GM18873 (cell line): ENCODE measurements around the gene INPP5A.

Source experiments
- ATAC-seq: cut with Tn5 transposase; IDR thresholded peaks from one replicate; pipeline ENCODE4 v1.9.1; 2021; ENCODE audit warnings: mild to moderate bottlenecking, moderate library complexity, moderate number of reproducible peaks; ENCODE audit not compliant: unreplicated experiment, low FRiP score

INPP5A gene

DNA sequence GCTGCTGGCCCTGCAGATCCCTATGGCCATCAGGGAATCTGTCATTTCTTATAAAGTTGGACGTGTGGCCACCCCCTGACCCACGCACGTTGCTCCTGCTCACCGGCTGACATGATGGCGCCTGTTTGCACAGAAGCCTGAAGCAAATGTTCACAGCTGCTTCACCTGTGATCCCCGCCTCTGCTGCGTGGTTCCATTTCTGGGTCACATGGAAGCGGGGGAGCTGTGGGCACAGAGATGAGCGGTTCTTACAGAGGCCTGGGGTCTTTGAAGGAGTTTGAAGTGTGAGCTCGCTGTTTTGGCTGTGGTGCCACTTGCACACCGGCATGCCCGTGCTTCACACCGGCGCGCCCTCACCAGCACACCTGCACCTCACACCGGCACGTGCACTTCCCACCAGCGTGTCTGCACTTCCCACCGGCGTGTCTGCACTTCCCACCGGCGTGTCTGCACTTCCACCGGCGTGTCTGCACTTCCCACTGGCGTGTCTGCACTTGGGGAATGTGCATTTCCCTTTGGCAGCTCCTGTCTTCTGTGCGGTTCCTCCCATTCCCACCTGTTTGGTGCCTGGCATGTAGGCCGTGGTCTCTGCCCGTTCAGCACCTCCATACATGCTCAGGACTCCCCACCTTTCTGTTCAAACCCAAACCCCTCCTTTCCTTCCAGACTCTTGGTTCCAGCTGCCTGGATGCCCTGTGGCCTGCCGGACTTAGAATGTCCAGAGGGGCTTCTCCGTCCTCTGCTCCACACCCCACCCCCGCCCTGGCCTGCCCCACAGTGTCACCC lies 86.7 kb downstream of the INPP5A start:
- ATAC-seq, result no peak

DNA sequence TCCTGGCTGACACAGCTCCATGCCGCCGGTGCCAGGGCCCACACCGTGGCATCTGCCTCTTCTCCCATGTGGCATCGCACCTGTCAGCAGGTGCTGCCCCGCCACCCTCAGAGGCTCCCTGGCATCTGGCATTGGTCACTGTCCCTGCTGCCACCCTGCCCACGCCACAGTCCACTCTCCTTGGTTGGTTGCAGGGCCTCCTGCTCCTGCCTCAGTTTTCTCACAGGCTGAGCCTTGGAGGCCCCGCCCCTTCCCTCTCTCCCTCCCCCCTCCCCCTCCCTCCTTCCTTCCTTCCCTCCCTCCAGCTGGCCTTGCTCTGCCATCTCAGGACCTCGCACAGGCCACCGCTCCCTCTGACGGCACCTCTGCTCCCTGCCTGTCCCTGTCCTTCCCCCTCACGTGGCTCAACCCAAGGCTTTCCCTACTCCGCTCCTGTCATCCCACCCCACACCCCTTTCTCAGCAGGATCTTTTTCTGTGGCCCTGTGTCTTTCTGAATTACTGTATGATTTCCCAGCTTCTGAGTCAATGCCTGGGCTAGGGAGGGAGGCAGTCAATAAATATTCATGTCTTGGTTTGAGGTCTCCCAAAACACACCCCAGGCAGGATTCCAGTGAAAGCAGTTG lies 87.4 kb downstream of the INPP5A start:
- ATAC-seq, result no peak

DNA sequence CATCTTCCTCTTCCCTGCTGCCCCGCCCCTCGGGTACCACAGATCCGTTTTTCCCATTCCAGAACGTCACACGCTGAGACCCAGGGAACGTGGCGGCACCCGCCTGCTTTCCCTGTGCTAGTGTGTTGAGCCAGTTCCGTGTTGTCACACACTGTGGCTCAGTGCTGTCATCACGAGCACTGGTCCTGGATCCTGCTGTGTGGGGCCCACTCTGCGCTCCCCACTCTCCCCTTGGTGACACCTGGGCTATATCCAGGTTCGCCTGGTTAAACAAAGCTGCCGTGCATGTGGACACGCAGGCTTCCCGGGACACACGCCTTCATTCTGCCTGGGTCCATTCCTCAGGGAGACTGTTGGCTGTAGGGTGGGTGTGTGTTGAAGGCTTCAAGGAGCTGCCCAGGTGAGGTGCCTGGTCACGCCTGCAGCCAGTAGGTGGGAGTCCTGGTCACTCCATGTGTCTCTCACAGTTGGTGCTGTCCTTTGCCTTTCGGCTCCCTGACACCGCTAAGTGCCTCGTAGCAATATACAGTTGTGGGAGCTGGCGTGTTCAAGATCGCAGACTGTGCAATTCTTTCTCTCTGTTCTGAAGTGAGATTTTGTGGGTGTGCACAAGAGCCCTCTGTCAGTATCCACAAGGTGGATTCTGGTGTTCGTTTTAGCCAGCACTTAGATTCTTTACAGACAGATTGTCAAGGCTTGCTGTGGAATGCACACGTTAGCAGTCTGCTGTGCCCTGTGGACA lies 88.6 kb downstream of the INPP5A start:
- ATAC-seq, result no peak

GRCh38 chr10:132626761-132627665 lies 89.4 kb downstream of the INPP5A start:
- ATAC-seq, result no peak

GRCh38 chr10:132627666-132628531 lies 90.3 kb downstream of the INPP5A start:
- no peak for ATAC-seq

- no peak for ATAC-seq
Observed at GRCh38 chr10:132628966-132629900, 91.6 kb downstream of the INPP5A start.

GRCh38 chr10:132630156-132630555 lies 92.6 kb downstream of the INPP5A start:
- ATAC-seq, result no peak

- ATAC-seq, result no peak
Observed at GRCh38 chr10:132630666-132631337, 93.2 kb downstream of the INPP5A start.

GRCh38 chr10:132631338-132631735 lies 93.8 kb downstream of the INPP5A start:
- ATAC-seq, result no peak

- no peak for ATAC-seq
Observed at GRCh38 chr10:132632091-132632561, 94.5 kb downstream of the INPP5A start.

DNA sequence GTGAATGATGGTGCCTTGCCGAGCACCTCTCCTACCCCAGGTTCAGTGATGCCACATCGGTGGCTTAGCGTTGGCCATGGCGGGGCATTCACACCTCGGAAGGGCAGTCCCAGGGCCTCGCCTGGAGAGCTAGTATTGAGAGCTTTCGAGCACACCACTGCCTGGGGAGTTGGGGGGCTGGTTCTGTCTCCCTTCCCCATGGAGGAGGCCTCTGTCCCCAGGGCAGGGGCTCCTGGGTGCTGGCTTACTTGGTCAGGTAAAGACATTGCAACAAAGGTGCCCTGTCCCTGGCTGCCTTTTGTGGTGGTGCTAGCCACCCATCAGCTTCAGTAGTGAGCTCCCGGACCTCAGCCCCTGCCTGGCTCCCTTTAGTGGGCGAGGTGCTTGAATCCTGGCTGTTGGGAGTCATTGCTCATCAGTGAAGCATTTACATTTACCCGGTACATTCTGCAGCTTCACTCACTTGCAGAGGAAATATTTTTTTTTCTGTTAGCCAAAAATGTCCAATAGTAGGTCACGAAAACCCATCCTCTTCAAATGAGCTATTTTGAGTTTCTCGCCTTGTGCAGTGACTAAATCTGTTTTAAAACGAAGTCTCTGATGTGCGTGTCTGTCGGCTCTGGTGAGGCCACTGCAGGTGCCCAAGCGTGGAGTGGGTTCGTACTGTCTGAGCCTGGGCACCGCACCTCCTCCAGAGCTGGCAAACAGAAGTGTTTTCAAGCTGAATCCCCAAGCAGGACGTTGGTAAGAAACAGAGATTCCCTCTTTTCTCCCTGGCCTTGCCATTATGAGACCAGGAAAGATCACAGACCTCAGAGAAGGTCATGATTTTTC lies 95.5 kb downstream of the INPP5A start:
- no peak for ATAC-seq

DNA sequence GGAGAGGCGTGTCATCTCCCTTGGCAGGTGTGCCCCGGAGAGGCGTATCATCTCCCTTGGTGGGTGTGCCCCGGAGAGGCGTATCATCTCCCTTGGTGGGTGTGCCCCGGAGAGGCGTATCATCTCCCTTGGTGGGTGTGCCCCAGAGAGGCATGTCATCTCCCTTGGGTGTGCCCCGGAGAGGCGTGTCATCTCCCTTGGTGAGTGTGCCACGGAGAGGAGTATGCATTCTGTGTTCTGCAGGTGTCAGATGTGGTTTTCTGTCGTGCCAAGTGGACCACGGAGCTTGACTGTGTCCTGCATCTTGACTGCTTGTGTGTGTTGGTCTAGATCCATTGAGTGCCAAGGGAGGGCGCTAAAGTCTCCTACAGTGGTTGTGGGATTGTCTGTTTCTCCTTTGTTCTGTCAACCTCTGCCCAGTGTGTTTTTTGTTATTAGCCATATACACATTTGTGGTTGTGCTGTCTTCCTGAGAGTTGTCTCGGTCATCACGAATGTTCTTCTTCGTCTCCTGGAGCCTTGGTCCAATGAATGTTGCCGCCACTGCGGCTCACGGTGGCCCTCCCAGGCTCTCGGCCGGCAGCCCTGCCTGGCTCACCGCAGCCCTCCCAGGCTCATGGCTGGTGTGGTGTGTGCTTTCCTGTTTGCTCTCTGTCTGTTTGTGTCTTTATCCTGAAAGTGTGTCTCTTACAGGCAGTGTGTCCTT lies 96.8 kb downstream of the INPP5A start:
- ATAC-seq, result no peak

- ATAC-seq, result no peak
Observed at GRCh38 chr10:132634947-132635271, 97.3 kb downstream of the INPP5A start.

DNA sequence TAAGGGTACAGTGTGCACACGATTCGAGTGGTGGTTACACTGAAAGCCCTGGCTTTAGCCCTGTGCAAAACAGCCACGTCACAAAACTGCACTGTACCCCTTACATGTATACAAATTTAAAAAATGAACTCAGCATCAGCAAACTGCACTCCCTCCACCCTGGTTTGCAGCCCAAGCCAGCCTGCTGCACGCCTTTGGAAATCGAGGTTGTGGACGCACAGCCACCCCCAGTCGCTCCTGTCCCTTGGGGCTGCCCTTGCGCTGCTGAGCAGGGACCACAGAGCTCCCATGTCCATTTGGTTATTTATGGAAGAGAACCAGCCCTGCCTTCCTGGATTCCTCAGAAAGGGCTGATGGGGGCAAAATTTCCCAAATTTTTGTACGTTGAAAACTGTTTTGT lies 98.8 kb downstream of the INPP5A start:
- no peak for ATAC-seq

- ATAC-seq, result no peak
Observed at GRCh38 chr10:132637477-132638129, 100.0 kb downstream of the INPP5A start.

DNA sequence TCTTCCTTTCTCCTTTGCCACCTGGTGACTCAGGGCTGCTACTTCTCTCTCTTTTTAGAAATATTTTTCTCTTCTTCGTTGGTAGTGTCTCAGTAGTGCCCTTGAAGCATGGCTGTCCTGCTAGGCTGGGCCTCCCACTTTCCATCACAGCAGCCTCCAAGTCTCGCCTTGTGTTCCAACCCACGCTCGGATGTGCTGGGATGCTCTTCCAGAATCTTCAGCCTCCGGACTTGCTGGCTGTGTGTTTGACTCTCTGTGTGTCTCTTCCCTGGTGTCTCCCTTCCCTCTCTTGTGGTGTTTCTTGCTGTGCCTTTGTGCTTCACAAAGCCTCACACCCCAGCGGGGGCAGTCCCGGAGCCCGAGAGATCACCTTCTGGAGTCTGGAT lies 100.5 kb downstream of the INPP5A start:
- ATAC-seq, result no peak
